SJCRH30 (cell line): ENCODE data around the gene ARAP3. TPM values are rescaled to one million over a fixed set of nuclear protein-coding genes. Genes with fewer than 3 reads are reported as not detected.
A peak's percentile ranks its signal among the peaks of the same experiment; 100 is the strongest.

Experiments used
- DNase-seq, 2 experiments: peaks; one replicate each; pipeline ENCODE4 v3.0.0-alpha.2; 2015 to 2020
- H3K27ac ChIP-seq: fragments of 250-450 bp; sonication (Bioruptor Pico); 2 replicates; pipeline ENCODE4 v1.5.1; 2020; ENCODE audit warnings: mild to moderate bottlenecking, moderate library complexity
- H3K27me3 ChIP-seq: fragments of 250-450 bp; sonication (Bioruptor Pico); 2 replicates; pipeline ENCODE4 v1.5.1; 2020; ENCODE audit warnings: mild to moderate bottlenecking, moderate library complexity
- H3K36me3 ChIP-seq: fragments of 250-450 bp; sonication (Bioruptor Pico); 2 replicates; pipeline ENCODE4 v1.5.1; 2020; ENCODE audit warnings: mild to moderate bottlenecking, moderate library complexity
- H3K4me1 ChIP-seq: fragments of 250-450 bp; sonication (Bioruptor Pico); 2 replicates; pipeline ENCODE4 v1.5.1; 2020; ENCODE audit warnings: mild to moderate bottlenecking, moderate library complexity
- H3K4me3 ChIP-seq: fragments of 250-450 bp; sonication (Bioruptor Pico); 2 replicates; pipeline ENCODE4 v1.5.1; 2020; ENCODE audit warnings: mild to moderate bottlenecking, moderate library complexity
- H3K9me3 ChIP-seq: fragments of 250-450 bp; sonication (Bioruptor Pico); replicated peaks from 2 replicates; pipeline ENCODE4 v1.5.1; 2020; ENCODE audit warnings: mild to moderate bottlenecking, moderate library complexity
- total RNA-seq: library from RNA; depleted of rRNA; stranded (reverse); fragments of >200 nt; shearing (Covaris generic); gene quantifications from 2 replicates; pipeline ENCODE4 v1.2.3, GENCODE V29; 2014

Gene ARAP3
- total RNA-seq, 1 experiment from 2014 or later, result 6.2 TPM

DNA sequence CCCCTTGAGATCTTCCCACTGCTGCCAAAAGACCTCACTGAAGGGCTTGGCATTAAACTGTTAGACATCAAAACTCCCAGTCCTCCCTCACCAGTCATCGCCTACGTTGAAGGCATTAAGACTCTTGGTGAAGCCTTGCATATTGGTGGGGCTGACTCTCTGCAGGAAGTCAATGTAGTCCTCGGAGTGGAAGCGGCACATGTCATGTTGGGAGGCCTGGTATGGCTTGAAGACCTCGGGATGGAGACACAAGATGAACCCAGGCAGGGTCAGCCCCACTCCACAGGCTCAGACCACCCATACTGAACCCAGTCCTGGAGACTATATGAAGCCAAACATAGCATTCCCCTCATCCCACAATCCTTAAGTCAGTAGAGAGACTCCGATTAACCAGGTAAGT is 47.3 kb downstream of the ARAP3 start:
- no peak for DNase-seq
- Histone ChIP-seq H3K9me3 (no peaks in the 10 kb centered on the region), H3K27ac (no peak overlapping the region), H3K4me3 (no peak overlapping the region), H3K36me3 (peaks cover 11% of the 10 kb centered on the region), H3K4me1 (no peaks in the 10 kb centered on the region), H3K27me3 (no peaks in the 10 kb centered on the region; the same call in 1 of the 2 replicates)

DNA sequence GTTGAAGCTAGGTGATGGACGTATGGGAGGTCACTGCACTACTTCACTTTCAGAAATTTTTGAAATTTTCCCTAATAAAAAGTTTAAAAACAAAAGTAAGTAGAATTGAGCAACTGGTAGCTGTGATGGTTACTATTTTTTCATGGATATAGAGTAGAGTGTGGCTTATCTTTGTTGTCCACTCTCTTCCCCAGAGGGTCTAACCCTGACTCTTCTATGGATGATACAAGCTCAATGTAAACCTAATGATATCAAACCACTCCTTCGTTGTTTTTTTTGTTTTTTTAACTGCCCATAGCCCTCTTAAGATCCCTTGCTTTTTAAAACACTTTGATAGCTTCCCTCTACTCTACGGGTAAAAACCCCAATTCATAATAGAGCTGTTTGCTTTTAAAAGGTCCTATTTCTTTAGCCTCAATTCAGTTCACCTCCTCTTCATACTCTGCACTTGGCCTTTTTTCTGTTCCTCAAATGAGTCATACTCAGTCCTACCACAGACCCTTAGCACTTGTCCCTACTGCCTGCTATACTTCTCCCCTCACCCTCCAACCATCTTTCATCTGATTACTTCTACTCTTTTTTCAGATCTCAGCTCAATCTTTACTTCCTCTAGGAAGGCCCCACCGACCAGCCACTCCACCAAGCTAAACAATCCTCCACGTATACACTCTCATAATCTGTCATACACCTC is 48.0 kb downstream of the ARAP3 start:
- Histone ChIP-seq H3K4me1 (no peaks in the 10 kb centered on the region), H3K27ac (no peak overlapping the region), H3K27me3 (no peaks in the 10 kb centered on the region; the same call in 1 of the 2 replicates), H3K9me3 (no peaks in the 10 kb centered on the region), H3K36me3 (peaks cover 14% of the 10 kb centered on the region), H3K4me3 (no peak overlapping the region)
- DNase-seq, result no peak

DNA sequence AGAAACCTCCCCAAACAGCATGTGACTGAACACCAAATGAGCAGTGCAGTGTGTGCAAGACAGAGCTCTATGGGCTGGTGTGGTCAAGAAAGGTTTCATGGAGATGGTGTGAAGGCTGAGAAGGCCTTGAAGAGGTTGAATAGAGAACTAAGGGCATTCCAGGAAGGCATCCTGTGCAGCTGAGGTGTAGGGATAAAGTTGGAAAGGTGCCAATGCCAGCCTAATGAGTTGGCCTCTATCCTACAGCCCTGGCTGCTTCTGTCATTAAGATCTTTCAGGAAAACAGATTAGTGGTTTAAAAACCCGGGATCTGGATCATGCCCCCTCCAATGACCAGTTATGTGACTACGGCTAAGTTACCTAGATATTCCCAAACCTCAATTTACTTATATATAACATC is 49.4 kb downstream of the ARAP3 start:
- no peaks in the 10 kb centered on the region for H3K9me3 ChIP-seq
- no peaks in the 10 kb centered on the region for H3K27me3 ChIP-seq
- no peak overlapping the region for H3K27ac ChIP-seq
- DNase-seq, result peak in 1 of 2 experiments; percentile 32
- H3K36me3 ChIP-seq, result peaks cover 26% of the 10 kb centered on the region
- H3K4me3 ChIP-seq, result no peak overlapping the region
- no peaks in the 10 kb centered on the region for H3K4me1 ChIP-seq

DNA sequence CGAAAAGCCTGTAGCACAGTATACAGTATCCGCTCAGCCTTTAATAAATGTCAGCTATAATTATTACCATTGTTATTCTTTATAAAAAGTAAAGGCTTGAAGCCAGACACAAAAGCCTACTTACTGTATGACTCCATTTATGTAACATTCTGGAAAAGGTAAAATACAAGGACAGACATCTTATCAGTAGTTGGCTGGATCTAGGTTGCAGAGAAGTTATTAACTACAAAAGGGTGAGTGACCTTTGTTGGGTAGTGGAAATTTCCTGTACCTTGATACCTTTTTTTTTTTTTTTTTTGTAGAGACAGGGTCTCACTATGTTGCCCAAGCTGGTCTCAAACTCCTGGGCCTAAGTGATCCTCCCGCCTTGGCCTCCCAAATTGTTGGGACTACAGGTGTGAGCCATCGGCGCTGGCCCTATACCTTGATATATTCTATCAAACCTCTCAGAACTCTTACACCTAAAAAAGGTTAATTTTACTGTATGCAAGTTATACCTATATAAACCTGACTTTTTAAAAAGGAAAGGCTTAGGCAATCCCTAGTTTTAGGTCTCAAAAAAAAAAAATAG is 51.4 kb downstream of the ARAP3 start:
- H3K4me3 ChIP-seq, result no peak overlapping the region
- DNase-seq, result no peak
- no peaks in the 10 kb centered on the region for H3K9me3 ChIP-seq
- H3K27ac ChIP-seq, result no peak overlapping the region
- peaks cover 41% of the 10 kb centered on the region for H3K36me3 ChIP-seq
- no peaks in the 10 kb centered on the region for H3K4me1 ChIP-seq
- no peaks in the 10 kb centered on the region for H3K27me3 ChIP-seq

DNA sequence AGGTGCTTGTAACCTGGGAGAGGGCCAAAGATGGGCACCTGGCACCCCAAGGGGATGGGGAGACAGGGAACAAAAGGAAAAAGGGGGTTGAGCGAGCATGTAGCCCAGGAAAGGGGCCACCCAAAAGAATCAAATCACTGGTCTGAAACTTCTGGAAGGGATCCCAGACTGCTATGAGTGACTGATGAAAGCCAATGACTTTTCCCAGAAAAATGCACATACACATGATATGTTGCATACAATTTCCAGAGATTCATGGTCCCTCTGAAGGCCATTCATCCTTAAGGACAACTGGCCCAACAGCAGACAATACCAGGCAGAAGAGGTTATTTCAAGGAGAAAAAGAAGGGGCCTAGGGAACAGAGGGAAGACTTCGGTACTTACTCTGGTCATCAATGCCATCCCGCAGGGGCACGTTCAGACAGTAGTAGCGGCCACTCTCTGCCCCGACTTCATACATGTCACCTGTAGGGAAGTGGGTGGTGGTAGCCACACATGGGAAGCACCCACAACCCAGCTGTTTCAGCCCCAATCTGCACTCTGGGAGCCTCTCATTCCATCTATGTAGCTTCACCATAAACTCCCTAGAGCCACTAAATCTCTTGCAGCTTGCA is 53.7 kb downstream of the ARAP3 start:
- Histone ChIP-seq H3K4me3 (no peak overlapping the region), H3K9me3 (no peaks in the 10 kb centered on the region), H3K36me3 (peaks cover 54% of the 10 kb centered on the region), H3K4me1 (peaks cover 11% of the 10 kb centered on the region), H3K27me3 (no peaks in the 10 kb centered on the region), H3K27ac (no peak overlapping the region)
- DNase-seq, result no peak

DNA sequence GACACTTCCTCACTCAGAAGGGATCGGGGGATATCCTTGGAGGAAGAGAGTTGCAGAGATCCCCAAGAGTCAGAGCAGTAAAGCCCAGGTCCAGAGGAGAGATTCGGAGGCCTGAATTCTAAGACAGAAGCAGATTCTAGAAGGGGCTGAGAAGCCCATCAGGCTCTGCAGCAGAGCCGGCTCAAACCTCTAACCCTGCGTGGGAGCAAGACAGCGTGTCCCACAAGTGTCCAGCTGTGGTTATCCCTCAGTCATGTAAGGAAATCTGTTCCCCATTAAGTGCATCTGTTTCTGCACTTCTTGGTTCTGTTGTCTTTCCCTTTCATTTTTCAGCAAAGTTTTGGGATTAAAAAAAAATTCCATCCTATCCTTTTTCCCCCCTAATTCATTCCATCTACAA is 58.4 kb downstream of the ARAP3 start:
- Histone ChIP-seq H3K4me3 (no peak overlapping the region), H3K4me1 (peaks cover 14% of the 10 kb centered on the region), H3K9me3 (no peaks in the 10 kb centered on the region), H3K27ac (peak overlapping the region; percentile 77), H3K27me3 (no peaks in the 10 kb centered on the region), H3K36me3 (peaks cover 56% of the 10 kb centered on the region)
- peak; percentile 40 to 70 for DNase-seq

DNA sequence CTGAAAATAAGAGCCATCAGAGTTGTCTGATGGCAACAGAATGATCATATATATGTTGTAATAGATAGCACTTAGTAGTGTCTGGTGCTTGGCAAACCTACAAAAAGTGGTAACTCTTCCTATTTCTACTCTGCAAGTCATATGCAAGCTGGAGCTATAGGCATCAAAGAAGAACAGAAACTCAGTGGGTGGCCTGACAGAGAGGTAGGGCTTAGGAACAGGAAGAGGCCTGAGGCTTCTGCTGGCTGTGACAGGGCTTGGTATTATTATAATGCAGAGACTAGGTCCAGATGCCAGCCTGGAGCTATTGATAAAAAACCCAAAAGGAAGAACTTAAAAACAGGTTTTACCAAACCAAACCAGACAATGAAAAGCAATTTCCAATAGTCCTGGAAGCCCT is 58.8 kb downstream of the ARAP3 start:
- no peak overlapping the region for H3K4me3 ChIP-seq
- no peaks in the 10 kb centered on the region for H3K9me3 ChIP-seq
- peaks cover 52% of the 10 kb centered on the region for H3K36me3 ChIP-seq
- no peaks in the 10 kb centered on the region for H3K27me3 ChIP-seq
- H3K4me1 ChIP-seq, result peaks cover 14% of the 10 kb centered on the region
- H3K27ac ChIP-seq, result peak overlapping the region; percentile 77
- peak; percentile 59 to 75 for DNase-seq

DNA sequence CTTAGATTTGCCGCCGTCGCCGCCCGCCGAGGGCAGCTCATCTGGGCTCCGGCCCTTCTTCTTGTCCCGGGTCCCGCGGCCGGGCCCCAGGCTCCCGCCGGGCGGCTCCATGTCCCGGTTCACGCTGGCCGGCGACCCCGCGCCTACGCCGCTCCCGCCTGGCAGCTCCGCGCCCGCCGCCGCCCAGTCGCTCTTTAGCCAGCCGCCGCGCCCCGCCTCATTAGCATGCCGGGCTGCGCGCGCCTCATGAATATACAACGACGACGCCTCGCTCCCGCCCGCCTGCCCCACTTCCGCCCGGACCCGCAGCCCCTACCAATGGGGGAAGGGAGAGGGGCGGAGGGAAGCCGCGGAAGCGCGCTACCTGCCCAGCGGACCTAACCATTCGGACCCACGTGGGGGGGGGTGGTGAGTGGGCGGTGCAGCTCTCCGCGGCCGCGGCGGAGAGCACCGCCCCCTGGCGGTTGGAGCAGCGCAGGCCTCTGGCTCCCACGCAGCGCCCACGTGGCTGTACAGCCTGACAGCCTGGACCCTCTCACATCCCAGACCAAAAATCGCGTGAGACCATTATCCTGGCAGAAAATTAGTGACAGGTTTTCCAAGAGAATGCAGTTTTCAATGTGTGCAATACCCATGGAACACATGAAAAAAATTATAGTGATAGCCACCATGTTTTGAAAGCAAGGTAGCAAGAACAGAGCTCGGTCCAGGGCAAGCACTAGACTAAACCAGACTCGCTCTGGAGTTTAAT is 63.1 kb downstream of the ARAP3 start, which contains the start of gene DIAPH1:
TSS of gene DIAPH1 (minus strand) at position 197 of the 751 bp plus-strand sequence. CDS start at position 111, 86 bp downstream.
- DNase-seq, result peak; percentile 97 to 98
- H3K9me3 ChIP-seq, result no peaks in the 10 kb centered on the region
- H3K4me1 ChIP-seq, result peaks cover 18% of the 10 kb centered on the region
- H3K4me3 ChIP-seq, result peak within 1 kb of the TSS; percentile 88
- no peaks in the 10 kb centered on the region for H3K27me3 ChIP-seq
- H3K27ac ChIP-seq, result peak within 1 kb of the TSS; percentile 77
- peaks cover 27% of the 10 kb centered on the region for H3K36me3 ChIP-seq

DNA sequence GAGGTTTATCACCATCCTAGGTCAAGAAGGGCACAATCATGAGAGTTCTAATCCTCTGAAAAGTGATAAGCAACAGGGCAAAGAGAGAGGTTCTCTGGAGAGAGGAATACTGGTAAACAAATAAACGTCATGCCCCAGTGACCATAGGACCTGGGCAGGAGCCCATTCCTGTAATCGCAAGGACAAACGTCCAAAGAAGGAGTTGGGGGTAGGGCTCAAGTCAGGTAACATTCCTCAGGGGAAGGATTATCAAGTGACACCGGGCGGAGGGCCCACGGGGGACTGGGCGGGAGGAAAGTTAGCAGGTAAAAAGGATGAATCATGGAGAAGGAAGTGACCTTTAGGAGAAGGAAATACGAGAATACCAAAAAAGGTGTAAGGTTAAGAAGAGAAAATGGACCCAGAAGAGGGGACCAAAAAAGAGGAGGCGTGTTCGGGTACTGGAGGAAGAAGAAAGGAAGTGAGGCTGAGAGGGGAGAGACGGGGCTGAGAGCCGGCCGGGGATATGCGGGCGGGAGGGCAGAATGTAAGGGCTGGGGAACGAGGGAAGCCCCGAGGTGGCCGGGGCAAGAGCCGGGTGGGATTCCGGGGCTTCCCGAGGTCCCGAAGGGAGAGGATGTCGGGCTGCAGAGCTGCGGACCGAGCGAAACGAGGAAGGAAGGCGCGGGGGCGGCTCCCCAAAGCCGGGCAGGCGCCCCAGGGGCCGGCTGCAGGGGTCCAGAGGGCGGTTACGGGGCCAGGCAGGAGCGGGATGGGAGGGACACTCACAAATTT is 63.8 kb downstream of the ARAP3 start:
- Histone ChIP-seq H3K36me3 (peaks cover 27% of the 10 kb centered on the region), H3K27ac (peak overlapping the region; percentile 77), H3K4me1 (peaks cover 12% of the 10 kb centered on the region), H3K4me3 (peak overlapping the region; percentile 88), H3K9me3 (no peaks in the 10 kb centered on the region), H3K27me3 (no peaks in the 10 kb centered on the region)
- DNase-seq, result peak; percentile 52 to 67

DNA sequence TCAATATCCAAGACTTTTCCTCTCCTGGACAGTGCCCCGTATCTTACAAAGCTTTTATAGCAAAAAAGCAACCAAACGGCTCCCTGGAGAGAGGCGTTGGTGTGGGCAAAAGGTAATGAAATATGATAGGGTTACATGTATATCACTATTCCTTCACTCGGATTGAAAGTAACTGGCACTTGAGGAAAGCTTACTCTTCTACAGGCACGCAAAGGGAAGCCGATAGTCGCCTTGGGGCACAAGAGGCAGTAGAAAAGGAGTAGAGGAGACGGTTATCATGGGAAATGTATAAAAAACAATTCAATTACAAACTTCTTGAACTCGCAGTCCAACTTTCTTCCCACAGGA is 64.4 kb downstream of the ARAP3 start:
- H3K27ac ChIP-seq, result no peak overlapping the region
- H3K9me3 ChIP-seq, result no peaks in the 10 kb centered on the region
- peak in 1 of 2 experiments; percentile 20 for DNase-seq
- peaks cover 8% of the 10 kb centered on the region; the same call in 1 of the 2 replicates for H3K4me1 ChIP-seq
- no peaks in the 10 kb centered on the region for H3K27me3 ChIP-seq
- peak overlapping the region; percentile 88 for H3K4me3 ChIP-seq
- H3K36me3 ChIP-seq, result peaks cover 24% of the 10 kb centered on the region

DNA sequence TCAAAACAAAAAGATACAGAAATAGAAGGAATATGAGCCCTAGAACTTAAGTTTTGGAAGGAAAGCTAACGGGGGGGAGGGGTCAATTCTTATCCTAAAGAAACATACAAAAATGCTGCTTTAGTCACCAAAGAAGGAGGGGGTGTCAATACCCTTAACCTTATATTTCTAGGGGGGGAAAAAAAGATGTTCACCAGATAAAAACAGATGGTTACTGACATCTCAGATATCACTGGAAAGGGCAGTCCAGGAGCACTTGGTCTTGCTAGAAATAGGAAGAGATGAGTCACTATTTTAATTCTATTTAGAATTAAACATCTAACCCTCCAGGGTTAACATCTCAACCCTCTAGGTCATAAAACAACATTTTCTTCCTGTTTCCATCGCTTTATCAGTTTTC is 64.9 kb downstream of the ARAP3 start:
- H3K9me3 ChIP-seq, result no peaks in the 10 kb centered on the region
- H3K4me3 ChIP-seq, result peak overlapping the region; percentile 88
- peaks cover 8% of the 10 kb centered on the region; the same call in 1 of the 2 replicates for H3K4me1 ChIP-seq
- H3K27me3 ChIP-seq, result no peaks in the 10 kb centered on the region
- no peak for DNase-seq
- peaks cover 25% of the 10 kb centered on the region for H3K36me3 ChIP-seq
- no peak overlapping the region for H3K27ac ChIP-seq

DNA sequence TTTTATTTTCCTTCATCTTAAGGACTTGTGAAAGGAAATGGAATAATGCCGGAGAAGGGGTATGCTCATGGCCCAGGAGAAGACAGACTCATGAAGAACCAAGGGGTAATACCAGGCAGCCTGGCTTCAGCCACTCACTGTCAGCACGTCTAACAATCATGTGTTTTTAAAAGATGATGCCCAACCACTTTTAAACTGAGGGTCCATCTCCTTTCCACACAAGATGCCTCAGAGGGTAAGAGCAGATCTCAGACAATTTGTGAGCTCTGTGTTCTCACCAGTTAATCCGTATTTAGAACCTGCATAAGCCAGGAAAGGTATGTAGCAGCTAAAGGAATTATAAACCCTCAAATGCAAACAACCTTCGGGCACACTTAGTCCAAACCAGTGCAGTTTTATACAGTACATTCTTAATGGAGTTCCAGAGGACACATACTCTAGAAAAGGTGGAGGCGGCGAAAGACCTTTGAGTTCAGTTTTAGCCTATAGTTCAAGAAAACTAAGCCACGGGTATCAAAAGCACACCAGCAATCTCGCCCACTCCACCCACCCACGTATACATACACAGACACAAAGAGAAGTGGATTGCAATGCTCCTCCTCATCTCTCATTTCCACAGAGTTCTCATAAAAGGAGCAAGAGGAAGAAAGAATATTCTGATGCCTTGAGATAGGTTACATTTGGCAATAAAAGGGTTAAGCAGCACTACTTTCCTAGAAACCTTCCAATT is 65.9 kb downstream of the ARAP3 start:
- H3K9me3 ChIP-seq, result no peaks in the 10 kb centered on the region
- no peak overlapping the region for H3K27ac ChIP-seq
- H3K27me3 ChIP-seq, result no peaks in the 10 kb centered on the region
- peaks cover 18% of the 10 kb centered on the region for H3K36me3 ChIP-seq
- H3K4me1 ChIP-seq, result peaks cover 8% of the 10 kb centered on the region; the same call in 1 of the 2 replicates
- no peak overlapping the region for H3K4me3 ChIP-seq
- DNase-seq, result no peak

DNA sequence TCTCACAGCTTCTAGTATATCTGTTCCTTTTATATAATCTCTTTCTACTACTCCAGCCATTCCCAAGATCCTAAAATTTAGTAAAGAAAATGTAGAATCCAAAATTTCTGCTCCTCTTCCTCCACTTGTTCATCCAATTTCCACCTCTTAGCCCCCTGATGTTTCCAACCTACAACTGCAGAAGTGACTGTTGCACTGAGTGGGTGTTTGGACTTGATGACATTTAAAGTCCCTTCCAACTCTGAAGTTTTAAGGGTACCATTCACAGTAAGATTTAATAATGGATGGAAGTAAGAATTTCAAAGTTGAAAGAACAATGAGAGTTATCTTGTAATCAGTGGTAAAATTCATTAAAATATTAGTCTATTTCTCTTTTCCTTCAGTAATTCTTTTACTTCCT is 68.7 kb downstream of the ARAP3 start:
- H3K27ac ChIP-seq, result no peak overlapping the region
- H3K4me1 ChIP-seq, result peaks cover 8% of the 10 kb centered on the region; the same call in 1 of the 2 replicates
- no peak for DNase-seq
- no peak overlapping the region for H3K4me3 ChIP-seq
- H3K27me3 ChIP-seq, result no peaks in the 10 kb centered on the region
- no peaks in the 10 kb centered on the region for H3K9me3 ChIP-seq
- peaks cover 19% of the 10 kb centered on the region for H3K36me3 ChIP-seq

DNA sequence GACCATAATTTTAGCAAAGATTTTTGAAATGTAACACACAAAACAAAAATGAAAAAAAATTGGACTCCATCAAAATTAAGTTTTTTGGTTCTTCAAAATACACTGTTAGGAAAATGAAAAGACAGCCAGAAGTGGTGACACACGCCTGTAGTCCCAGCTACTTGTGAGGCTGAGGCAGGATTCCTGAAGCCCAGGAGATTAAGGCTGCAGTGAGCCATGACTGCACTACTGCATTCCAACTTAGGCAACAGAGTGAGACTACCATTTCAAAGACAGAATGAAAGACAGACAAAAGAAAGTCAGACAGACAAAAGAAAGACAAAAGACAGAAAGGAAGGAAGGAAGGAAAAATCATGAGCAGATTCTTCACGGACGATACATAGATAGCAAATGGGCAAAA is 70.7 kb downstream of the ARAP3 start:
- no peak for DNase-seq
- Histone ChIP-seq H3K4me1 (no peaks in the 10 kb centered on the region), H3K27ac (no peak overlapping the region), H3K4me3 (no peak overlapping the region), H3K27me3 (no peaks in the 10 kb centered on the region), H3K9me3 (no peaks in the 10 kb centered on the region), H3K36me3 (peaks cover 16% of the 10 kb centered on the region)
